ENCODE data around the gene FAM20C.

DNA sequence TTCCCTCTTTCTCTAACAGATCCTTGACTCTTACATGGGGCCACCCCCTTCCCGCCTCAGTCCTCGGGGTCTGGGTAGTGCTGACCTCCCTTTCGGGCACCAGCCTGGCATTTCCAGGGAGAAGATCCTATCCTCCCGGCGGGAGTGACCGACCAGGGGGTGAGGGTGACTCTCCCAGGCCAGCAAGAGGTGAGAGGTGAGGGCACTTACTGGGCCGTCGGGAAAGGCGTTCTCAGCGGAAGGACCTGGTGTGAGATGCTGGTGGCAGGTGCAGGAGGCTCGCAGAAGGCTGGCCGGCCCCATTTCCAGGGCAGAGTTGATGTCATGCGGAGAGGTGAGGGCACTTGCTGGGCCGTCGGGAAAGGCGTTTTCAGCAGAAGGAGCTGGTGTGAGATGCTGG, 93.4 kb downstream of the FAM20C start:
- TF ChIP-seq, protein P1, sequence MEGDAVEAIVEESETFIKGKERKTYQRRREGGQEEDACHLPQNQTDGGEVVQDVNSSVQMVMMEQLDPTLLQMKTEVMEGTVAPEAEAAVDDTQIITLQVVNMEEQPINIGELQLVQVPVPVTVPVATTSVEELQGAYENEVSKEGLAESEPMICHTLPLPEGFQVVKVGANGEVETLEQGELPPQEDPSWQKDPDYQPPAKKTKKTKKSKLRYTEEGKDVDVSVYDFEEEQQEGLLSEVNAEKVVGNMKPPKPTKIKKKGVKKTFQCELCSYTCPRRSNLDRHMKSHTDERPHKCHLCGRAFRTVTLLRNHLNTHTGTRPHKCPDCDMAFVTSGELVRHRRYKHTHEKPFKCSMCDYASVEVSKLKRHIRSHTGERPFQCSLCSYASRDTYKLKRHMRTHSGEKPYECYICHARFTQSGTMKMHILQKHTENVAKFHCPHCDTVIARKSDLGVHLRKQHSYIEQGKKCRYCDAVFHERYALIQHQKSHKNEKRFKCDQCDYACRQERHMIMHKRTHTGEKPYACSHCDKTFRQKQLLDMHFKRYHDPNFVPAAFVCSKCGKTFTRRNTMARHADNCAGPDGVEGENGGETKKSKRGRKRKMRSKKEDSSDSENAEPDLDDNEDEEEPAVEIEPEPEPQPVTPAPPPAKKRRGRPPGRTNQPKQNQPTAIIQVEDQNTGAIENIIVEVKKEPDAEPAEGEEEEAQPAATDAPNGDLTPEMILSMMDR (IDR thresholded peaks at IDR 0.05; ENCODE audit: insufficient read depth, low read length) = no peak
- TF ChIP-seq POLR2AphosphoS5 (IDR thresholded peaks at IDR 0.05; ENCODE audit: low read depth) = no peak

Measured in HL-60 (cell line).